ENCODE measurements around the gene KCTD6. TPM values are rescaled to one million over a fixed set of nuclear protein-coding genes. Genes with fewer than 3 reads are reported as not detected.

KCTD6 gene
- total and polyA plus RNA-seq, 12 donors, result 7.2 to 19.9 (median 11.7) TPM

- H3K27me3 ChIP-seq, result no peaks in the 10 kb centered on the region
- peaks cover 11 to 15% of the 10 kb centered on the region in 2 donors for H3K4me1 ChIP-seq (replicated peaks in 1 of 2)
- no peak overlapping the region for H3K4me3 ChIP-seq
- no peak overlapping the region for H3K27ac ChIP-seq
- no peaks in the 10 kb centered on the region for H3K36me3 ChIP-seq (replicated peaks in 1 of 2)
- no peak for TF ChIP-seq CTCF (IDR thresholded peaks at IDR 0.05)
- no peak for TF ChIP-seq POLR2A (IDR thresholded peaks at IDR 0.05)
- WGBS, 4 donors, result 80 to 89% (median 88%) methylated on average over 4 of the region's 4 CpGs
- no peak for DNase-seq
- intact Hi-C loops (cut with DNase I), result loop anchor here (10.0 kb wide), 1 partner anchor 68 kb away; the partner anchor contains the start of gene ACOX2 (in 2 of the 2)
- no peaks in the 10 kb centered on the region for H3K9me3 ChIP-seq (replicated peaks in 1 of 3)
Measured at GRCh38 chr3:58466899-58467563, 24.9 kb upstream of the KCTD6 start.

GRCh38 chr3:58469096-58469495 is 22.8 kb upstream of the KCTD6 start:
- 62 to 88% (median 84%) methylated on average over 4 of the region's 4 CpGs for WGBS, 4 donors
- no peak for TF ChIP-seq CTCF (IDR thresholded peaks at IDR 0.05)
- TF ChIP-seq POLR2A (IDR thresholded peaks at IDR 0.05), result no peak
- Histone ChIP-seq H3K4me1 (replicated peaks in 1 of 2) (peaks cover 11 to 17% of the 10 kb centered on the region in 2 donors), H3K4me3 (no peak overlapping the region), H3K27ac (no peak overlapping the region), H3K27me3 (no peaks in the 10 kb centered on the region), H3K9me3 (replicated peaks in 1 of 3) (no peaks in the 10 kb centered on the region), H3K36me3 (replicated peaks in 1 of 2) (no peaks in the 10 kb centered on the region)
- intact Hi-C loops (cut with DNase I), result loop anchor here (10.0 kb wide), 1 partner anchor 66 kb away; the partner anchor contains the start of gene ACOX2 (in 2 of the 2)
- no peak for DNase-seq

- Histone ChIP-seq H3K4me3 (no peak overlapping the region), H3K27ac (peak overlapping the region in 2 of 5 donors; percentile 54 to 64), H3K36me3 (replicated peaks in 1 of 2) (no peaks in the 10 kb centered on the region), H3K9me3 (replicated peaks in 1 of 3) (no peaks in the 10 kb centered on the region), H3K27me3 (no peaks in the 10 kb centered on the region), H3K4me1 (replicated peaks in 1 of 2) (peaks cover 11 to 17% of the 10 kb centered on the region in 2 donors)
- 92 to 96% (median 96%) methylated on average over 12 of the region's 12 CpGs for WGBS, 4 donors
- TF ChIP-seq POLR2A (IDR thresholded peaks at IDR 0.05) (no peak), CTCF (IDR thresholded peaks at IDR 0.05) (no peak)
- intact Hi-C loops (cut with DNase I), result no loop called here
- no peak for DNase-seq
Measured at GRCh38 chr3:58470363-58471024, 21.4 kb upstream of the KCTD6 start.

GRCh38 chr3:58471025-58471887 is 20.6 kb upstream of the KCTD6 start:
- Histone ChIP-seq H3K9me3 (replicated peaks in 1 of 3) (no peaks in the 10 kb centered on the region), H3K4me3 (no peak overlapping the region), H3K27me3 (no peaks in the 10 kb centered on the region), H3K27ac (peak overlapping the region in 3 of 5 donors; percentile 40 to 64 (median 54)), H3K4me1 (replicated peaks in 1 of 2) (peaks cover 11 to 17% of the 10 kb centered on the region in 2 donors), H3K36me3 (replicated peaks in 1 of 2) (no peaks in the 10 kb centered on the region)
- no peak for TF ChIP-seq POLR2A (IDR thresholded peaks at IDR 0.05)
- no peak for TF ChIP-seq CTCF (IDR thresholded peaks at IDR 0.05)
- 51 to 59% (median 55%) methylated on average over 10 of the region's 10 CpGs for WGBS, 4 donors
- intact Hi-C loops (cut with DNase I), result no loop called here
- DNase-seq, result peak in 6 of 7 donors; percentile 26 to 67 (median 44)
